ENCODE data around the gene TMEM134.
"Not testable (repeated sequence)": the region's sequence is repeated elsewhere in the genome, so short reads cannot be mapped to it uniquely, and the experiment has no call there.

The TMEM134 gene

DNA sequence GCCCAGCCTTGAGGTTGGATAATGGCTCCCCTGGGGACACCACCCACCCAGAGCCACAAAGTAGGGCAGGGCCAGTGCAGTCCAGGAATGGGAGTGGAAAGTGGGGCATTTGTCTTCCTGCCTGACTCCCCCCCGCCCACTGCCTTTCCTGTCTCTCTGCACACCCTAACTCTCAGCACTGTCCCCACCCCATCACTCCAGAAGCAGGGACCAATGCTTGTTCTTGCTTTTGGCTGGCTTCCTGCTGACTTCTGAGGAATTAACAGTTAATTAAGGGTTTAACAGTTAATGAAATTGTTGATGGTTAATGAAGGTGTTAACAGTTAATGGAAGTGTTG lies 31.4 kb upstream of the TMEM134 start:
- no peak for DNase-seq

DNA sequence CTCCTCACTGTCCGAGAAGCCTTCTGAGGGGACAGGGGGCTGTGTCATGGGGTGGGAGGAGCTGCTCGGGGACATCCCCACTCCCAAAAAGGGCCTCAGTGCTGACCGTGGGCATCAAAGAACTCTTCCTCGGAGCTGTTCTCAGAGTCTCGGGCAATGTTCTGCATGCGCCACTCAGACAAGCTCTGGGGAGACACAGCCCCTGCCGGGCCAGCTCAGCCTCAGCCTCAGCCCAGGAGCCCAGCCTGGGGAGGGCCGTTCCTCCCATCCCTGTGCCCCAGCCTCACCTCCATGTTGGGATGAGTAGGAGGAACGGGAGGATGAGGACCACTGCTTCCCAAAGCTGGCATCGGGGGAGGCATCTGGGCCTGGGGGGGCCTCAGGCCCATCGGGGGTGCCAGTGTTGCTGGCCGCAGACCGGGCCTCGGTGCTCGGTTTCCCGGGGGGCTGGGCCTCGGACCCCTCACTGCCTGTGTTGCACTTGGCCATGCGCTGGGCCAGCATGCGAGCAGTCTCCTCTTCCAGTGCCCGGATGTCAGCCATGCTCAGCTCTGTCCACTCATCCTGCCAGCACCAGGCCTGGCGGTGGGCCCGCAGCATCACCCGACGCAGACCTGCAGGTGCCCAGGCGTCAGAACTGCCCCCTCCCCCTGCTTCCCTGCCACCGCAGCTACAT lies 30.9 kb upstream of the TMEM134 start:
- DNase-seq, result no peak

DNA sequence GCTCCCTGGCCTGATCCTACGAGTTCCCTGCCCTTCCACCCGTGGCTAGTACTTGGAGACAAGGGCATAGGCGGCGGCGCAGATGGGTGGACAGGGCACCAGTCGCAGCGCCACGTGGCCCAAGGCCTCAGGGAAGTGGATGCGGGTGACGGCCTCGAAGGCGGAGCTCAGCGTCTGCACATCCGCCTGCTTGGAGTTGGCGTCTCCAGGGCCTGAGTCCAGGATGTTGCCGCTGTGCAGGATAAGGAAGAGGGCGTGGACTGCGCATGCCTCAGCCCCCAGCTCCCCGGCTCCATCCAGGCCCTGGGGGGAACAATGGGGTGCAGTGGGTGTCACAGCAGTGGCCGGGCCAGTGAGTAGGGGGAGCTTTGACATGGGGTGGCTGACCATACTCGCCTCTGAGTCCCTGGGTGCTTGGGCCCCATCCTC lies 29.5 kb upstream of the TMEM134 start:
- no peak for DNase-seq

DNA sequence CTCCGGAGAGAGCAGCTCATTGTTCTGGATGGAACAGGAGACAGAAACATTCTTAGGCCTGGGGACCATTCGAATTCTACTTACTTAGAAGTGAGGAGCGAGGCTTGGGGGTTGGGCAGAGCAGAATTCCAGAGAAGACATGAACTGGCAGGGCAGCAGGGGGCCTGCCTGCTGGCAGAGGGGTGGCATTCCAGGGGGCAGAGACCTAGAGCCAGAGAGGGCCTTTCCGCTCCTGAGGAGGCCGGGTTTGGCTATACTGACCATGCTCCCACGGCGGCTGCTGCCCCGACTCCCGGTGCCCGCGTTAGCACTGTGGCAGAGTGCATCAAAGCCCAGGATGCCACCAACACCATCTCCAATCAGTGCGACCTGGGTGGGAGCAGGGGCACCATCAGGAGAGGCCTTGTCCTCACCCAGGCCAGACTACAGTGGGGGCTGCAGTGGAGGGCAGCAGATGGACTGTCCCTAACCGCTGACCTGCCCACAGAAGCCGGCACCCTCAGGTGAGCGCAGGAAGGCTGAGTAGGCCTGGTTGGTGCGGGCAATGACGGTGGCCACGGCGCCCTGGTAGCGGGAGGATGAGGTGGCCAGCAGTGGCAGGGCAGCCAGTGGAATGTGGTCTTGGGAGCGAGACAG lies 28.7 kb upstream of the TMEM134 start:
- DNase-seq, result no peak

DNA sequence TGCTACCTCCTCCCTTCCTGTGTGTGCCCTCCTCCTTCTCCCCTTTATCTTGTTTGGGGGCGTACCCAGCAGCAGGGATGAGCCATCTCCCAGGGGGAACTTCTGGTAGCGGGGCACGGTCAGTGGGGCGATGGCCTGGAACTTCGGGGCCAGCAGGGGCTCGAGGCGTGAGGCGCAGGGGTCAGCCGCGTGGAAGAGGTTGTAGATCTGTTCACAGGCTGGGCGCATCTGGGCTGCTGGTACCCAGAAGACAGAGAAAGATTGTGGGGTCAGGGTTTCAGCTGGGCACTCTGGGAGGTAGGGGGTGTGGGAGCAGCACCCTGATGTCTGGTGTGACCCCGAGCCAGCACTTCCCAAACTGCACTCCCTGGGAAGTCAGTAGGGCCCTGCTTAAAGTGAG lies 27.1 kb upstream of the TMEM134 start:
- DNase-seq, result no peak

DNA sequence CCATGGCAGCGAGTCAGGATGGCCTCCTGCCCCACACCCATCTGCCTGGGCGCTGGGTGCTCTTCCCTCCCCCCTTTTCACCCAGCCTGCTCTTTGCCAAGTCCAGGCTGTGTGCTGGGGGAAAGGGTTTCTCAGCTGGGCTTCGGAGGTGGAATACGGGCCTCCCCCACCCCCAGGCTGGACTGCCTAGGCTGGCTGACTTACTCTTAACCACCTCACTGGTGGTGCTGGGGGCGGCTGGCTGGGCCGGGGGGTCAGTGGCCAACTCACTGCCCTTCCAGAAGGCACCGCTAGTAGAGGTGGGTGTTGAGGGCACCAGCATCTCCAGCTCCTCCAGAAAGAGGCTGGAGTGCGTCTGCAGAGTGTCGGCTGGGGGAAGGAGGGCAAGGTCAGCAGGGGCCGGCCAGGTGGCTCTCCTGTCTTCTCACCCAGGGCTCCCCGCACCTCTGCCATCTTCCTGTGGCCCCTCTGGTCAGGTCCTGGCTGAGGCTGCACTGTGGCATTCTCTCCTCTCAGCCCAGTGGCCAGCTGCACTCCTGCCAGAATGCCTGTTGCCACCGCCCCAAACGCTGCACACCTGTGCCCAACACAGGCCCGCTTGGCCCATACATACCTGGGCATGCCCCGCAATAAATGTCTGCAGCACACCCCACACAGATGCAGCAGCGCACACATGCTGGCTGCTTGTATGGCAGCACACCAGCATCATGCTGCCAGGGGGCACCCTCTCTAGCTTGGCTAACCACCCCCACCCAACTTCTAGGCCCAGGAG lies 26.4 kb upstream of the TMEM134 start:
- no peak for DNase-seq

DNA sequence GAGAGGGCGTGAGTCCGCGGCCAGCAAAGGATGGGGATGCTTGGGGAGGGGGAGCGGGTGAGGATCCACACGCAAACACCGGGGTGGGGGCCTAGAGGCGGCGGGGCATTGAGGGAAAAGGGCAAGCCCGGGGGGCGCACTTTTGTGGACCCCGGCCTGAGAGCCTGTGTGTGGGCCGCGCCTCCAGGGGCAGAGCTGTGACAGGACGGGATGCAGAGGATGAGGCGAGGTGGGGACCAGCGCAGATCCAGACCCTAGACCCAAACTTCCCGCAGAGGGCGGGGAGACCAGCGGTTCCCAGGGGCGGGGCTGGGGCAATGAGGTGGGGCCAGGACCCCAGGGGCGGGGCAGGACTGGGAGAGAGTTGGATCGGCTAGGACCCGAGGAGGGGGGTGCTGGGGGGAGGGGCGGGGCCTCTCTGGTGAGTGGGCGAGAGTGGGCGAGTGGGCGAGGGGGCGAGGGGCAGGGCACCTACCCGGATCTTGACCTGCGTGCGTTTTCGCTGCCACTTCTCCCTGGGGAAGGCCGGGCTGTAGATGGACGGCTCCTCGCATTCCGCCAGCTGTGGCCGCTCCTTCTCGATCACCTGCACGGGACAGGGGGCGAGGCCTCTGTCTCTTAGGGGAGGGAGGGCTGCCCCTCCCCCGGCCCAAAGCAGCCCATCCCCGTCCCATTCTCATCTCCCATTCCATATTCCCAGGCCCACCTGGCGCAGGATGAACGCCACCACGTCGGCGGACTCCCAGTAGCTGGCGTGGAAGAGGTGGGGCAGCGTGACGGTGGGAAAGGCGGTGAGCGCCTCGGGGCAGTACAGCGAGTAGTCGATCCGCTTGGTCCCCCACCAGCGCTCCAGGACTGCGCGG lies 25.6 kb upstream of the TMEM134 start:
- no peak for DNase-seq

DNA sequence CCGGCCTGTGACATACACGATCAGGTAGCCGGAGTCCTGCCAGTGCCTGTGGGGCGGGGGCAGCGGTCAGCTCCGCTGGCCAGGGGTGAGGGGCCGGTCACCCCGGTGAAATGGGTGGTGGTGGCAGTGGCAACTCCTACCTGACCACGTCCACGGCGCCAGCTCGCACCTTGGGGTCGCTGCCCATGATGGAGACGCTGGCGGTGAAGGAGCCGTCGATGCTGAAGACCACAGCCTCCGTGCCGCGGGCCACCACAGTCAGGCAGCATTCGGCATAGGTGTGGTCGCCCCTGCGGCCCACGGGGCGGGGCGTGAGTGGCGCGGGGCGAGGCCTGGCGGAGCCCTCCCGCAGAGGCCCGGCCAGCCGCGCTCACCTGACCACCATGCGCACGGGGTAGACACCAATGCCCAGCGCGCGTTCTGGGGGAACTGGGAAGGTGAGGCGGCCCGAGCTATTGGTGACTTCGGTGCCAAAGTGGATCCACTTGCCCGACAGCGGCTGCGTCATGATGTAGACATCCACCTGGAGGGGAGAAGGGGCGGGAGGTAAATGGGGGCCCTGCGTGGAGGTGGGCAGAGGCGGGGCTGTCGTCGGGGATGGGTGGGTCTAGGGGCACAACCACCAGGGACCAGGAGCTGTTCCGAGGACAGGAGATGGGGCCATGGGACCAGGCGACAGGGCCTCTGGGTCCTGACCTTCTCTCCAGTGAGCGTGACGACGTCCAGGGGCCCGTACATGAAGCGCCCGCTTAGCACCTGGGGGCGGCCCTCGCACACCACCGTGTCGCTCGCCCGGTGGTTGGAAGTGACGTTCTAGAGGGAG lies 24.7 kb upstream of the TMEM134 start:
- DNase-seq, result no peak

DNA sequence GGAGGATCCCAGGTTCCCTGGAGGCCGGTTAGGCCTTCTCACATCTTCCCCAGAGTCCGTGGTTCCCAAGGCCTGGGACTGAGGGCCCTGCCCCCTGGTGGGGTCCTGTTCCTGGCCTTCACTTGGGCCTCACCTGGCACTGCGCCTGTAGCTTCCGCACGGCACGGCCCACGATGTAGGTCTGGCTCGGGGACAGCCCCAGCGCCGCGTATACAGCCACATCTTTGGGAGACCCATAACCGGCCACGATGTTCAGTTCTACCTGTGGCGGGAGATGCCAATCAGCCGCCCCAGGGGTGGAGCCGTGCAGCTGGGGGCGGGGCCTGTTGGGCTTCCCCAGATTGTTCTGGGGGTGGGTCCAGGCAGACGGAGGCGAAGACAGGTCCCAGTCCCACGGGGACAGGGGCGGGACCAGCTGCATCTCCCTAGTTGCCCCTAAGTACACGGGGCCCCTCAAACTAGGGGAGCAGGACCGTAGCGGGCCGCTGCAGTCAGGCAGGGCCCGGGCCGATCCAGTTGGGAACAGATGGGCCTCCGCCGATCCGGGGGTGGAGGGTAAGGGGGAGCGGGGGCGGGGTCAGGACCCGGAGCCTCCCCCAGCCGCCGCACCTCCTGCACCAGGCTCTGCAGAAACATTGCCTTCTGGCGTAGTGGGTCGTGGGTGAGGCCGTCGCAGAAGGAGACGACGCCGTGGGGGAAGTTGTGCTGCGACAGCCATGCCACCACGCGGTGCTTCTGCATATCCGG lies 23.9 kb upstream of the TMEM134 start:
- DNase-seq, result no peak

DNA sequence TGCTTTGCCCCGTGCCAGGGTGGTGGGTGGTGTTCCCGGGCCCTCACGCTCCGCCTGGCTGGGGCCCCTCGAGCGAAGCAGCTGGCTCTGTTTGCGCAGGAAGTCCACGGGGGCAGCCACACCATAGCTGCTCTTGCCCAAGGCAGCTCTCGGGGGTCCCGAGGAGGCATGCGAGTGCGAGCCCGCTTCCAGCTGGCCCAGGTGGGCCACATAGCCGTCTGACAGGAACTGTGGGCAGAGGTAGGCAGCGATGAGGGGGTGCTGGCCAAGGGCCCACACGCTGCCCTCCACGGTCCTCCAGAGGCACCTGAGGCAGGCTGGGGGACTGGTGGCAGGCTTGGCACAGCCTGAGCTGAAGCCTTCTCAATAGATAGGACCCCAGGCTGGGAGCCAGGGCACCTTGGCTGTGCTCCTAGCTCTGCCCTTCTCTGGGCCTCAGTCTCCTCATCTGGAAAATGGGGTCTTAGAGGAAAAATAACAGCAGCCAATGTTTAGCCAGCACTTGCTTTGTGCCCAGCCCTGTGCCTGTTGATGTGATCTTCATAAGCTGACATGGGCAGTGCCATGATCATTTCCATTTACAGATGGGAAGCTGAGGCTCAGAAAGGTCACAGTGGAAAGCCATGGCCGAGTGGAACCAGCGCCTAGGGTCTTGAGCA lies 23.1 kb upstream of the TMEM134 start:
- DNase-seq, result no peak

DNA sequence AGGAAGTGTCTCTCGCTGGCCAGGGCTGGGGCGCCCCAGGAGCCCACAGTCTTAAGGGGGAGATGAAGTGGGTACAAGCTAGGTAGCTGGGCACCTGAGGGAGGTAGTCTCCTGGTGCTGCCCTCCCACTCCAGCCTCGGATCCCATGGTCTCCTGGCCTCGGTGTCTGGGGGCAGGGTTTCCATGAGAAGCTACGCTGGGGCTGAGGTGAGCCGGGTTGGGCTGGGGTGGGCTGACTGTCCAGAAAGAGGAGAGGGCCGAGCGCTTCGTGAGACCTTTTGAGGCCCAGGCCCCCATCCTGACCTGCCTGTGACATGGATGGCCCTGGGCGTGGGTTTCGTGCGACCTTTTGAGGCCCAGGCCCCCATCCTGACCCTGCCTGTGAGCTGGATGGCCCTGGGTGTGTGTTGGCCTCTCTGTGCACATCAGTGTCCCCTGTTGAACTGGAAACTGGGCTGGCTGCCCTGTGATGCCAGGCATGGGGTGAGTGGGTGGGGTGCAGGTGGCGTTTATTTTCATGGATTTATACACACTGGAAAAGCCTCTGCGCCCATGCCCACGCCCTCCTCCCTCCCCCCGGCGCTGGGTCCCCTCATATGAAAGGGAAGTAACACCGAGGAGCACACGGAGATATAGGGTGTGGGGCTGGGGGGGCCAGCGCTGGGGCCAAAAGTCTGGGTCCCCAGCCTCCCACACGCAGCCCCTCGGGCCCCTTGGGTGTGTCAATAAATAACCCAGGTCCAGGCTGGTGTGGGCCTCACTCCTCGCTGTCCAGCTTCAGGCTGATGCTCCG lies 22.4 kb upstream of the TMEM134 start:
- no peak for DNase-seq

DNA sequence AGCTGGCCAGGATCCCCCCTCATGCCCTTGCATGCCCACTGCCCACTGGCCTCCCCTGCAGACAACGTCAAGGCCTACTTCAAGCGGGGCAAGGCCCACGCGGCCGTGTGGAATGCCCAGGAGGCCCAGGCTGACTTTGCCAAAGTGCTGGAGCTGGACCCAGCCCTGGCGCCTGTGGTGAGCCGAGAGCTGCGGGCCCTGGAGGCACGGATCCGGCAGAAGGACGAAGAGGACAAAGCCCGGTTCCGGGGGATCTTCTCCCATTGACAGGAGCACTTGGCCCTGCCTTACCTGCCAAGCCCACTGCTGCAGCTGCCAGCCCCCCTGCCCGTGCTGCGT lies 21.6 kb upstream of the TMEM134 start:
- DNase-seq, result no peak

DNA sequence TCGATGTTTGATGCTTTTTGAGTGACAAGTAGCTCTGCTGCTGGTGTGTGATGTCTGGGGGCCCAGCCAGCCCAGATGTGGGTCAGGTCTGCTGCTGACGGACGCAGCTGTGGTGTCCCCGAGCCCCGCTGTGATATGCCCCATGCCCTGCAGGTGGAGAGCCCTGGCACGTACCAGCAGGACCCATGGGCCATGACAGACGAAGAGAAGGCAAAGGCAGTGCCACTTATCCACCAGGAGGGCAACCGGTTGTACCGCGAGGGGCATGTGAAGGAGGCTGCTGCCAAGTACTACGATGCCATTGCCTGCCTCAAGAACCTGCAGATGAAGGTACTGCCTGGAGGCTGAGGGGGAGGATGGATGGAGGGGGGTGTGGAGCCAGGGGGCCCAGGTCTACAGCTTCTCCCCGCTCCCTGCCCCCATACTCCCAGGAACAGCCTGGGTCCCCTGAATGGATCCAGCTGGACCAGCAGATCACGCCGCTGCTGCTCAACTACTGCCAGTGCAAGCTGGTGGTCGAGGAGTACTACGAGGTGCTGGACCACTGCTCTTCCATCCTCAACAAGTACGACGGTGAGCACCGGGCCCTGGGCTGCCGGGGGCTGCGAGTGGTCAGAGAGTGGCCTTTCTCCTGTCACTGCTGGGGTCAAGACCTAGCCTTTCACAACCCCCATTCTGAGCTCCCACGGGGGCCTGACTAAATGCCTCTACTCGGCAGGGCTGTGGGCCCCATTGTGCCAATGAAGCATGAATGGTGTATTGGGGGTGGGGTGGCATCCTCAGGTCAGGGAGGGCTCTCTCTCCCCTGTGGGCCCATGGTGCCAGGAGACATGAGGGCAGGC lies 21.1 kb upstream of the TMEM134 start:
- DNase-seq, result no peak

DNA sequence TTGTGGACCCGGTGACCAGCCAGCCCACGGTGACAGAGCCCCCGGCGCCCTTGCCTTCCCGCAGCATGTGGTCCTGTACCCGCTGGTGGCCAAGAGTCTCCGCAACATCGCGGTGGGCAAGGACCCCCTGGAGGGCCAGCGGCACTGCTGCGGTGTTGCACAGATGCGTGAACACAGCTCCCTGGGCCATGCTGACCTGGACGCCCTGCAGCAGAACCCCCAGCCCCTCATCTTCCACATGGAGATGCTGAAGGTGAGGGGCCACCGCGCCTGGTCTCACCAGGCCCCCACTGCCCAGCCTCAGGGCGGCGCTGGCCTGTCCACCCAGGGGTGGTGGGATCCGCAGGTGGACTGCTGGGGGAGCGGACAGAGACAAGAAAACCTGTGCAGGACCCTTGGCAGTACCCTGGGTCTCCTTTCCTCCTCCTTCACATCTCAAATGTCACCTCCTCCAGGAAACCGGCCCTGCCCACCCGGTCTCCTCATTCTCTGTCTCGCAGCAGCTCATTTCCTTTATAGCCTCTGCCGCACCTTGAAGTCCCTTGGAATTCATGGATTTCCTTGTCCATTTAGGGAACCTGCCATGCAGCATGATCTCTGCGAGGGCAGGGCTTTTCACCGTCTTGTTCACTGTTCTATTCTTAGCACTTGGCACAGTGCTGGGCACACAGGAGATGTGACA lies 20.3 kb upstream of the TMEM134 start:
- DNase-seq, result no peak

DNA sequence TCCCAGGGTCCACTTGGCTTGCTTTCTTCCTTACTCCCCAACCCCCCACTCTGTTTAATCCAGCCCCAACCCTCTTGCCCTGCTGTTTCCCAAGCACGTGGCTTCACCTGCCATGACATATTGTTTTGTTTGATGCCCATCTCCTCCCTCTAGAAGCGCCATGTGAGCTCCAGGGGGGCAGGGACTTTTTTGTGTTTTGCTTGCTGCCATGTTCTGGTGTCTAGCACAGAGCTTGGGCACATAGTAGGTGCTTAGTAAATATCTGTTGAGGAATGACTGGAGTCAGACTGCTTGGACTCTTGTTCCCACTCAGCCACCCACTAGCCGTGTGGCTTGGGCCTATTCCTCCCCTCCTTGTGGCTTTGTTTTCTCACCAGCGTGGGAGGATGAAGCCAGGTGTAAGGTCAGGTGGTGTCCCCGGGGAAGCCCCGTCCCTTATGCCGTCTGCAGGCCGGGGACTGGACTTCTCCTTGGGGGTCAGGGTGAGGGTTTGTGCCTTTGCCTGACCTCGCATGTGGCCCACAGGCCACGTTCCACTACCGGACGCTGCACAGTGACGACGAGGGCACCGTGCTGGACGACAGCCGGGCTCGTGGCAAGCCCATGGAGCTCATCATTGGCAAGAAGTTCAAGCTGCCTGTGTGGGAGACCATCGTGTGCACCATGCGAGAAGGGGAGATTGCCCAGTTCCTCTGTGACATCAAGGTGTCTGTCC lies 17.6 kb upstream of the TMEM134 start:
- no peak for DNase-seq

DNA sequence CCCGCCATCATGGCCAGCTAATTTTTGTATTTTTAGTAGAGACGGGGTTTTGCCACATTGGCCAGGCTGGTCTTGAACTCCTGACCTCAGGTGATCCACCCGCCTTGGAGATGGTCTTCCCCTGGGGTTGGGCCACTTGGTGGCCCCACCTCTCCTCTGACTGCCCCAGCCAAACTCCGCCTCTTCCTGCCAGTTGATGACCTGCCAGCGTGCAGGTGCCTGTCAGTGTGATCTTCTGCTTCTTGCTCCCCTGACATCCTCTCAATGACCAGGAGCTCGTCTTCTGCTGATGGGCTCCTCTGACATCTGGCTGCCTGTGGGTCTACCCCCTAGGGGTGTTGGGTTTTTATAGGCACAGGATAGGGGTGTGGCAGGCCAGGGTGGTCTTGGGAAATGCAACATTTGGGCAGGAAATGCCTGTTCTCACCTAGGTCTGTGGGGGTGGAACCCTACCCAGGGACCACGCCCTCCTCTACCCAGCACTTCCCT lies 16.9 kb upstream of the TMEM134 start:
- DNase-seq, result not testable (repeated sequence)

DNA sequence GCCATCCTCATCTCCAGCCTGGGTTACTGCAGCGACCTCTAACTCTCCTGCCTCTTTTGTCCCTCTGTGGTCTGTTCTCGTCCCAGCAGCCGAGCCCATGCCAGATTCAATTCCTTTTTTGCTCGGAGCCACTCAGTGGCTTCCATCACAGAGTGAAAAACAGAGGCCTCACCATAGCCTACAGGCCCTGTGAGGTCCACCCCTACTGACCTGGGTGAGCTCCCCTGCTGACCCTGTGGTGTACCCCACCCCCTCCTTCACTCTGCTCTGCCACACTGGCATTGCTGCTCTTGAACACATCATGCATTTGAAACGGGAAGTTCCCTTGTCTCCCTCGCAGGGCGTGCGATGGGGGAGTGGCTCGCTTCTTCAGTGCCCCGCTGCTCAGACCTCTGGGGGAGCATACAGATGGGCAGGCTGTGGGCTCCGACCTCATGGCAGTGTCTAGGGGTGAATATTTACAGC lies 15.8 kb upstream of the TMEM134 start:
- DNase-seq, result peak; percentile 41
